Occipital lobe (tissue), 2 donors: ENCODE measurements around the gene ATP10B. TPM values are rescaled to one million over a fixed set of nuclear protein-coding genes. Genes with fewer than 3 reads are reported as not detected.
A peak's percentile ranks its signal among the peaks of the same experiment; 100 is the strongest.
"Not testable (repeated sequence)": the region's sequence is repeated elsewhere in the genome, so short reads cannot be mapped to it uniquely, and the experiment has no call there.

ENCODE experiments used
- DNase-seq: peaks from one replicate; lab custom pipeline; 2025; lab: John Stamatoyannopoulos, UW
- total RNA-seq: library from RNA; depleted of rRNA; stranded (reverse); fragments of >200 nt; gene quantifications from one replicate; pipeline ENCODE4 v1.2.3, GENCODE V29; 2014

Gene ATP10B
- total RNA-seq, 1 donor from 2014 or later, result 4.7 TPM

DNA sequence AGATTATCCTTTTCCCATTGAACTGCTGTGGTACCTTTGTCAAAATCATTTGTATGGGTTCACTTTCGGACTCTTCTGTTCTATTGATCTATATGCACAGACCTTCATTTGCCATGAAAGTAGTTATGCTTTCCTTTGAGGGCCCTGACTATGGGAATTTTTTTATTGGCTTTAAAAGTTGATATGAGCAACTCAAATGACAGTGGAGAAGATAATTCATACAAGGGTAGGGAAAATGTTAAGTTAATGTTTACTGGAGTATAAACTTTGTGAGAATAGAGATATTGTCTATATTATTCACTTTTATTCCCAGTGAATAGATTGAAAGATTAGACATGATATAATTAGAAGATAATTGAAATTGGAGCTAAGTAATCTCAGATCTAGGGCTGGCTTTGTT lies 94.8 kb downstream of the ATP10B start:
- no peak for DNase-seq

GRCh38 chr5:160750938-160751657 lies 100.9 kb downstream of the ATP10B start:
- peak; percentile 22 for DNase-seq

DNA sequence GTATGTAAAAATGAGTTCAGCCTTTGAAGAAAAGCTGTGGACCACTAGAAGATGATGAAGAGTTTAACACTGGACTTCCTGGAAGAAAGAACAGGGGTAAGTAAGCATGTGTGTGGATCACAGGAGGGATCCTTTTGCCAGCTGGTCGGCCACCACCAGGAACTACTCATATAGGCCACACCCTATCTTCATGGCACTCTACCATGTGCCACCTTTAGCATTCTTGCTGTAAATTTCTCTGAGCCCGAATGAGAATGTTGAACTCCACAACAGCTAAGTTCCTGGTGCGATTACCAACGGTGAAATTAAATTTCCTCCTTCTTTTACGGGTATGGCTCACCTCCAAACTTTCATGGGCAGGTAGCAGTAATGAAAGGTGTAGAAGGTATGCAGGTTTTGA lies 102.3 kb downstream of the ATP10B start:
- DNase-seq, result no peak

DNA sequence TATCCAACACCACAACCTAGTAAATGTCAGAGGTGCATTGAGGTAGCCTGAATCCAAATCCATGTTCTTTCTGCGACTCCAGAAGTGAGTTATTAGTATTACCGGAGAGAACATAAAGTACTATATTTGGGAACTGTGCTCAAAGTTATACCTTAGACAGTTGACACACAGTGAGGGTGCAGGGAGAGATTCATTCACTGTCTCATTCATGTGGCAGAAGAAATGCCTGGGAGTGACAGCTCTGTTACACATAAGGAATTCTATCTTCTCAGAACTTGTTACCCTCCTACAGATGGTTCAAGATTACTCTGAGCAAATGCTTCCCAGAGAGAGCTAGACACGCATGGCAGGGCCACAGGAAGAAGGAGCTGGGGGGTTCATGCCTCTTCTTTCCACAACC lies 103.0 kb downstream of the ATP10B start:
- no peak for DNase-seq

- DNase-seq, result peak; percentile 58
These were observed 104.0 kb downstream of the ATP10B start for GRCh38 chr5:160747987-160748386.

DNA sequence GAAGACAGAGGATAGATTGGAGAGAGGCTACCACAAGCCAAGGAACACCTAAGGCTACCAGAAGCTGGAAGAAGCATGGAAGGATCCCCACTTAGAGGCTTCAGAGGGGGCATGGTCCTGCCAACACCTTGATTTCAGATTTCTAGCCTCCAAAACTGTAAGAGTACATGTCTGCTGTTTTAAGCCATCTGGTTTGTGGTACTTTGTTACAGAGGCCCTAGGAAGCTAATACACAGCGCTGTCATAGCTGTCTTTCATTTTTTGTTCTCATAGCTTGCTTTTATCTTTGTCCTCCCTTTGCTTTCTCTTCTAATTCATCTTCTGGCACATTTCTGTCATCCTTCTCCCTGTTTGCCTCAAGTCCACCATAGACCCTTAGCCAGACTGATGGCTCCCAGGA lies 104.5 kb downstream of the ATP10B start:
- no peak for DNase-seq

- DNase-seq, result no peak
These were observed 107.5 kb downstream of the ATP10B start for GRCh38 chr5:160744268-160745101.

DNA sequence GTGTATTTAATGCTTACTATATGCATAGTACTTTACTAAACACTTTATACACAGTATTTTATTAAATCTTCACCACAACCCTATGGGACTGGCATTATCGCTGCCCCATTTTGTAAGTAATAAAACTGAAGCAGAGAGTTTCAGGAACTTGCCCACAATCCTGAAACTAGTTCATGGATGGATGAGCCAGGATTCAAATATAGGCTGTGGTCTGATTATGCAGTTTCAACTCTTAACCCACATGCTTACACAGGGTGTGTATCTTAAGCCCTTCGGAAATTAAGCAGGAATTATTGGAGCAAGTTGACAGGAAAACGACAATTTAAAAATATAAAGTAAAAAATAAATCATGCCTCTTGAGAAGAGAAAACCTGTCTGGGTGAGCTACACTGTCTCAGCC lies 109.0 kb downstream of the ATP10B start:
- DNase-seq, result no peak

GRCh38 chr5:160742446-160742845 lies 109.6 kb downstream of the ATP10B start:
- no peak for DNase-seq

- DNase-seq, result no peak
These were observed 124.6 kb downstream of the ATP10B start for GRCh38 chr5:160727296-160727997.

DNA sequence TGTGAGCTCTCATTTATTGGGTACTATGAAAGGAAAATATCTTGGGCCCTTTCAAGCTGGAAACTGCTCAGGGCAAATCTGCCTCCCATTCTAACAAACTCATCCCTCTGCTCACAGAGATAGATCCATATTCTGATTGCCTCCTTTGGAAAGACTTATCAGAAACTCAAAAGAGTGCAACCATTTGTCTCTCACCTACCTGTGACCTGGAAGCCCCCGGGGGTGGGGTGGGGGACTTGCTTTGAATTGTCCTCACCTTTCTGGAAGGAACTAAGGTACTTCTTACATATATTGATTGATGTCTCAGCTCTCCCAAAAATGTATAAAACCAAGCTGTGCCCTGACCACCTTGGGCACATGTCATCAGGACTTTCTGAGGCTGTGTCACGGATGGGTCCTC lies 125.3 kb downstream of the ATP10B start:
- DNase-seq, result no peak

- no peak for DNase-seq
These were observed 131.2 kb downstream of the ATP10B start for GRCh38 chr5:160720822-160721221.

GRCh38 chr5:160715508-160715907 lies 136.5 kb downstream of the ATP10B start:
- DNase-seq, result not testable (repeated sequence)

- DNase-seq, result no peak
These were observed 148.3 kb downstream of the ATP10B start for GRCh38 chr5:160703547-160704189.

DNA sequence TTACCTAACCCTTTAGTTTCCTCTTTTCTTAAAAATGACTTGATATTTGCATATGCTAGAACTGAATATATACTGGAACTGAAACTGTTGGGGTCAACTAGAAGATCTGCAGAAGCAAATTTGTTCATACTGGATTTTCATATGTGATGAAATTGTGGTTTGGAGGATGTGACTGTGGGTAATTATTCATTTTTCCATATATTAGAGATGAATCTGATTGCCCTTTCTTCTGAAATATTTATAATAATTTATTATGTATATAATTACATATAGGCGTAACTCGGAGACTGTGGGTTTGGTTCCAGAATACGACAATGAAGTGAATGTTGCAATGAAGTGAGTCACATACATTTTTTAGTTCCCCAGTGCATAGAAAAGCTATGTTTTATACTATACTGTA lies 149.1 kb downstream of the ATP10B start:
- no peak for DNase-seq

DNA sequence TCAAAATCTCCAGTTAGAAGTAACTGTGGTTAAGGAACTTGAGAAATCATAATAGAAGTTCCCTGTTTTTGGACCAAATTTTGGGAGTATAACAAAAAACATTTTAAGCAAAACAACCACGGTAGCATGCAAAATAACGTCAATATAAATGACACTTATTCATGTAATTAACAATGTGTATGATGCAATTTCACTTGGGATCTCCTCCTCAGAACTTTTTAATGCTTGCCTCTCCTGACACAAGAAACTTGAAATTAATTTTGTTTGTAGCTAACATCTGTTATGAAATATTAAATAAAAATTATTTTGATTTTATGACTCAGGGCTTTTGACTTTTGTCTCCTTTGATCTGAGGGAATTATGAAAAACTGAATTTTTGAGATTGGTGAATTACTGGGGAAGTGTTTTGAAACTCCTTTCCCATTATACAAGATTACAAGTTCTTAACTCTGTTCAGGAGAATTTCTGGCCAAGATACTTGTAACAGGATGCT lies 149.7 kb downstream of the ATP10B start:
- DNase-seq, result no peak

GRCh38 chr5:160701403-160701802 lies 150.6 kb downstream of the ATP10B start:
- DNase-seq, result no peak

- no peak for DNase-seq
These were observed 152.7 kb downstream of the ATP10B start for GRCh38 chr5:160699301-160699700.

GRCh38 chr5:160697281-160697680 lies 154.7 kb downstream of the ATP10B start:
- DNase-seq, result no peak

DNA sequence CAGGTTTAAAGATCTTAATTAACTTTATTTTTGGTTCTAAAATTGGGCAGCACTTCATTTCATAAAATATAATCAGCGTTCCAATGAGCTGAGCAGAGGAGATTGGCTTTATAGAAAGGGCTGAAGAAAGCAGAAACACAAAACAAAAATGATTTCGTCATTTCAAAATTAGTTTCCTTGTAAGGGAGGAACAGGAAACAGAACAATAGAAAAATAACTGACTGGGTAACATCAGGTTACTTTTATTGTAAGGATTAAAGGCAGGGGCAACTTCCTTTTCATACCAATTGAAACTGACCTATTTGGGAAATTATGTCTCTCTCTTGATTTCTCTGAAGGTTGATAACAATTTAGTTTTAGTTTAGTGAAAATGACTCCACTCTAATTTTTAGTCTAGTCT lies 157.1 kb downstream of the ATP10B start:
- DNase-seq, result no peak

DNA sequence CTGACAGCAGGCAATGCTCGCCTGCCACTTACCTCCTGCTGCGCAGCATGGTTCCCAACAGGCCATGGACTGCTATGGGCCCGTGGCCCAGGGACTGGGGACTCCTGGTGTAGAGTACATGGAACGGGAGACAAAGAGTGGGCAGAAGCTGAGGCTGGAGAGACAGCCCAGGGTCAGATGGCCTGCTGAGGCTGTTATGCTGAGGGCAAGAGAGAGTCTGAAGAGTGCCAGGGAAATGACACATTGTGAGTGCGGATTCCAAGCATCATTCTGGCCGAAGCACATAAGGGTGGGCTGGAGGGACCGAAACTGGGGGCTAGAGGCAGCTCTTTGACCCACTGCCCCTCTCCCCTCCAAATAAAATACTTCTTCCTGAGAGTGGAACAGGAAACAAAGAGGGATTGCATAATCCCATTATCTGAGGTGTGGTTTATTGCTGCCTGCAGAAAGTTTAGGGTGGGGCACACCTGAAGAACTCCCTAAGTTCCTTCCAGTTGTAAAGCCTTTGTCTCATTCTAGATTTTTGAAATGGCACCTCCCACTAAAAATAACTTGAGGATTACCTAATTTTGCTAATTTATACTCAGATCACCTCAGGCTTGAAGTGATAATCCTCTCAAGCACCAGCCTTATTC lies 158.1 kb downstream of the ATP10B start:
- no peak for DNase-seq
